HL-60 (cell line): ENCODE results near the gene EFR3B.

ENCODE experiments used
- DNase-seq, 2 experiments: peaks; one replicate each; pipeline ENCODE4 v3.0.0-alpha.2; 2010 to 2020; ENCODE audit warnings: low read depth in 1 of 2, low spot score in 1 of 2
- H3K27ac ChIP-seq: fragments of 250-450 bp; sonication (Bioruptor Pico); replicated peaks from 2 replicates; pipeline ENCODE4 v1.5.1; 2020; ENCODE audit warnings: mild to moderate bottlenecking, moderate library complexity
- H3K27me3 ChIP-seq: fragments of 250-450 bp; sonication (Bioruptor Pico); 2 replicates; pipeline ENCODE4 v1.5.1; 2021; ENCODE audit warnings: mild to moderate bottlenecking, moderate library complexity; ENCODE audit not compliant: insufficient read depth, poor library complexity, severe bottlenecking
- H3K4me3 ChIP-seq: replicated peaks from 2 replicates; pipeline ENCODE4 v1.5.1; 2011; ENCODE audit warnings: mild to moderate bottlenecking, control low read depth, low read length; ENCODE audit not compliant: insufficient read depth
- GABPA ChIP-seq: IDR thresholded peaks from 2 replicates; pipeline ENCODE4 v1.6.1; 2012; ENCODE audit warnings: low read depth
- POLR2AphosphoS5 ChIP-seq: IDR thresholded peaks from 2 replicates; pipeline ENCODE4 v1.6.1; 2012; ENCODE audit warnings: low read depth
- SPI1 ChIP-seq: IDR thresholded peaks from 2 replicates; pipeline ENCODE4 v1.6.1; 2012; ENCODE audit warnings: low read depth, mild to moderate bottlenecking, borderline replicate concordance
- TF ChIP-seq, protein P1 (sequence below): IDR thresholded peaks from one replicate; pipeline ENCODE4 v1.5.1; 2011; ENCODE audit warnings: low read length, control low read depth, inconsistent platforms; ENCODE audit not compliant: insufficient read depth
- TF ChIP-seq, protein P2 (sequence below): IDR thresholded peaks from 2 replicates; pipeline ENCODE4 v1.6.1; 2012; ENCODE audit warnings: low read depth; ENCODE audit not compliant: insufficient replicate concordance

EFR3B gene

DNA sequence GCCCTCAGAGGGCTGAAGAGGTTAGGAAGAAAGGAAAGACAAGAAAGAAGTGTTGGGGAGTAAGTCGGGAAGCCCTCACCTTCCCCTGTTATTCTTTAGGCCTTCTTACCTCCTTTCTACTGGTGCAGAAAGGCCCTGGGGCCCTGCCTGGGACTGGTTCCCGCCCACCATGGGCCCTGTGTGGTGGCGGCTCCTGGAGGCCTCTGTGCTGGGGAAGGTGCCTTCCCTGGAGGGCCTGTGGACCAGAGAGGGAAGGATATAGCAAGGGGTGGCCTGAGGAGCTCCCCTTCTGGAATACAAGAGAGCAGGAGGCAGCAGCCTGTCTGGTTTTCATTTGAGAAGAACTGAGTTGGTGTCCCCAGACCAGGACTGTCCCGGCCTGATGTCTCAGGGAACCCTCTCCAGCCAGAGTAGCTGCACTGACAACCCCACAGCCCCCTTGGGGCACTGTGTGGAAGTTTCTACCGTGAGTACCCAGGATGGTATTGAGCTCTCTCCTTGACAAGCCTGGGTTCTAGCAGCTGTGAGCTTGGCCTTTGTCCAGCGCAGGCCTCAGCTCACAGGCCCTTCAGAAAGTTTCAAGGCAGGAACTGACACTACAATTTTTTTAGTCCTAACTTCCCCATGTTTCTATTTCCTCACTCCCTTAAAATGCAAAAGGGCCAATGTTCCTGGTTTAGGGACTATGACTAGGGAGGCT lies 47.1 kb downstream of the EFR3B start:
- no peak for DNase-seq
- TF ChIP-seq POLR2AphosphoS5 (no peak), GABPA (no peak), SPI1 (no peak)
- TF ChIP-seq, protein P1, sequence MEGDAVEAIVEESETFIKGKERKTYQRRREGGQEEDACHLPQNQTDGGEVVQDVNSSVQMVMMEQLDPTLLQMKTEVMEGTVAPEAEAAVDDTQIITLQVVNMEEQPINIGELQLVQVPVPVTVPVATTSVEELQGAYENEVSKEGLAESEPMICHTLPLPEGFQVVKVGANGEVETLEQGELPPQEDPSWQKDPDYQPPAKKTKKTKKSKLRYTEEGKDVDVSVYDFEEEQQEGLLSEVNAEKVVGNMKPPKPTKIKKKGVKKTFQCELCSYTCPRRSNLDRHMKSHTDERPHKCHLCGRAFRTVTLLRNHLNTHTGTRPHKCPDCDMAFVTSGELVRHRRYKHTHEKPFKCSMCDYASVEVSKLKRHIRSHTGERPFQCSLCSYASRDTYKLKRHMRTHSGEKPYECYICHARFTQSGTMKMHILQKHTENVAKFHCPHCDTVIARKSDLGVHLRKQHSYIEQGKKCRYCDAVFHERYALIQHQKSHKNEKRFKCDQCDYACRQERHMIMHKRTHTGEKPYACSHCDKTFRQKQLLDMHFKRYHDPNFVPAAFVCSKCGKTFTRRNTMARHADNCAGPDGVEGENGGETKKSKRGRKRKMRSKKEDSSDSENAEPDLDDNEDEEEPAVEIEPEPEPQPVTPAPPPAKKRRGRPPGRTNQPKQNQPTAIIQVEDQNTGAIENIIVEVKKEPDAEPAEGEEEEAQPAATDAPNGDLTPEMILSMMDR = no peak
- TF ChIP-seq, protein P2, sequence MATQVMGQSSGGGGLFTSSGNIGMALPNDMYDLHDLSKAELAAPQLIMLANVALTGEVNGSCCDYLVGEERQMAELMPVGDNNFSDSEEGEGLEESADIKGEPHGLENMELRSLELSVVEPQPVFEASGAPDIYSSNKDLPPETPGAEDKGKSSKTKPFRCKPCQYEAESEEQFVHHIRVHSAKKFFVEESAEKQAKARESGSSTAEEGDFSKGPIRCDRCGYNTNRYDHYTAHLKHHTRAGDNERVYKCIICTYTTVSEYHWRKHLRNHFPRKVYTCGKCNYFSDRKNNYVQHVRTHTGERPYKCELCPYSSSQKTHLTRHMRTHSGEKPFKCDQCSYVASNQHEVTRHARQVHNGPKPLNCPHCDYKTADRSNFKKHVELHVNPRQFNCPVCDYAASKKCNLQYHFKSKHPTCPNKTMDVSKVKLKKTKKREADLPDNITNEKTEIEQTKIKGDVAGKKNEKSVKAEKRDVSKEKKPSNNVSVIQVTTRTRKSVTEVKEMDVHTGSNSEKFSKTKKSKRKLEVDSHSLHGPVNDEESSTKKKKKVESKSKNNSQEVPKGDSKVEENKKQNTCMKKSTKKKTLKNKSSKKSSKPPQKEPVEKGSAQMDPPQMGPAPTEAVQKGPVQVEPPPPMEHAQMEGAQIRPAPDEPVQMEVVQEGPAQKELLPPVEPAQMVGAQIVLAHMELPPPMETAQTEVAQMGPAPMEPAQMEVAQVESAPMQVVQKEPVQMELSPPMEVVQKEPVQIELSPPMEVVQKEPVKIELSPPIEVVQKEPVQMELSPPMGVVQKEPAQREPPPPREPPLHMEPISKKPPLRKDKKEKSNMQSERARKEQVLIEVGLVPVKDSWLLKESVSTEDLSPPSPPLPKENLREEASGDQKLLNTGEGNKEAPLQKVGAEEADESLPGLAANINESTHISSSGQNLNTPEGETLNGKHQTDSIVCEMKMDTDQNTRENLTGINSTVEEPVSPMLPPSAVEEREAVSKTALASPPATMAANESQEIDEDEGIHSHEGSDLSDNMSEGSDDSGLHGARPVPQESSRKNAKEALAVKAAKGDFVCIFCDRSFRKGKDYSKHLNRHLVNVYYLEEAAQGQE = no peak
- H3K27me3 ChIP-seq = no peaks in the 10 kb centered on the region

DNA sequence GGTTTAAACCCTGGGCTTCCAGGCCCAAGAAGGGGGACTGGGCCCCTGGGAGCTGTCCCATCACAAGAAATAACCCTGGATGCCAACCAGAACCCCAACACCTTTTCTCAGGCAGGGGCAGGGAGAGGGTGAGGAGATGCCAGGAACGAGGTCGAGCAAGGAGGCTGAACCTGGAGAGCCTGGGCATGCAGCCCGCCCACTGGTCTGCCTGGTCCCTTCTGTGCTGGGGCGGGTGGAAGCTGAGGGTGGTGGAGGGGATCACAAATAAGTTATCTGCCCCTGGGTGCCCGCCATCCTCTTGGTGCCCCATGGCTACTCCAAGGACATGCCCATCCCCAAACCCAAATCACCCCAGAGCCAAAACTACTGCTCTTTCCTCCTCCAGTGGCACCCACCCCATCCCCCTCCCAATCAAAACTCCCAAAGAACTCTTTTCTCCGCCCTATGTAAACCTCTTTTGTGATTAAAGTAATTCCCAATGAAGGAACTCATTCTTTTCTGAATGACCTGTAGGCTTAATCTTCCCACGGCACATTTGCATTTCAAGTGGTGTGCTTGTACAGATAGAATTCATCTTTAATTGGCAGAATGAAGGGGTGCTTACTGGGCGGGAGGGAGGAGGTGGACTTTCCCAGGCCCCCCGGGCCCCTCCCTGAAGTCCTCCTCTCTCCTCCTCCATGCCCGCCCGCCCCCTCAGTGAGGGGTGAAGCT lies 47.9 kb downstream of the EFR3B start:
- Histone ChIP-seq H3K4me3 (no peak overlapping the region), H3K27me3 (no peaks in the 10 kb centered on the region), H3K27ac (no peak overlapping the region)
- TF ChIP-seq, protein P2 = no peak
- TF ChIP-seq POLR2AphosphoS5 (no peak), GABPA (no peak), SPI1 (no peak)
- TF ChIP-seq, protein P1 = no peak
- no peak for DNase-seq

More for the DNA sequence above, 47.1 kb downstream of the EFR3B start:
- Histone ChIP-seq H3K27ac (no peak overlapping the region), H3K4me3 (no peak overlapping the region)

DNA sequence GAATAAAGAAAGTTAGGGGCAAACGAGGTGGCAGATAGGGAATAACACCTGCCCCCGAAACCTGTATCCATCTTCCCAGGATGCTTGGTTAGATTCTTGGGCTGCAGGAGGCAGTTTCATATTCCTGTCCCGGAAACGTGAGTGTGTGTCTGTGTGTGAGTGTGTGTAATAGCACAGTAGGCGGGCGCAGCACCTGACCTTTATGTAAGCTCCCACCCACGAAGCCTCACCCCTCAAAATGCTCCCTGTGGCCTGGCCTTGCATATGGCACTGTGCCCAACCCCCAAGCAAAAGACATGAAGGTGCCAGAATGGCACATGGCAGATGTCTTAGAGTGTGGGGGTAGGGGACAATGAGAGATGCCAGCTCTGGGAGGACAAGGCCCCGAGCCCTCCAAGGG lies 48.9 kb downstream of the EFR3B start:
- no peak for DNase-seq

More for the DNA sequence above, 48.9 kb downstream of the EFR3B start:
- H3K4me3 ChIP-seq = no peak overlapping the region
- H3K27me3 ChIP-seq = no peaks in the 10 kb centered on the region
- H3K27ac ChIP-seq = no peak overlapping the region
- TF ChIP-seq POLR2AphosphoS5 (no peak), SPI1 (no peak), GABPA (no peak)
- TF ChIP-seq, protein P1 = no peak
- TF ChIP-seq, protein P2 = no peak
